Neuron (in vitro differentiated cells): ENCODE data around the gene ZP2.
"Not testable (repeated sequence)": the region's sequence is repeated elsewhere in the genome, so short reads cannot be mapped to it uniquely, and the experiment has no call there.

Experiments used
- H2AFZ ChIP-seq: one replicate; pipeline ENCODE4 v1.6.1; 2013; ENCODE audit warnings: low read depth, mild to moderate bottlenecking, inconsistent platforms, low read length, moderate library complexity
- H3K27me3 ChIP-seq: one replicate; pipeline ENCODE4 v1.6.1; 2013; ENCODE audit warnings: low read length; ENCODE audit not compliant: insufficient read depth
- H3K36me3 ChIP-seq: one replicate; pipeline ENCODE4 v1.6.1; 2013; ENCODE audit warnings: low read length; ENCODE audit not compliant: insufficient read depth
- H3K4me1 ChIP-seq: one replicate; pipeline ENCODE4 v1.6.1; 2013; ENCODE audit warnings: low read length; ENCODE audit not compliant: insufficient read depth
- H3K4me3 ChIP-seq: 2 replicates; pipeline ENCODE4 v1.5.1; 2013; ENCODE audit warnings: mild to moderate bottlenecking, low read length, moderate library complexity
- H3K9me3 ChIP-seq: one replicate; pipeline ENCODE4 v1.6.1; 2013; ENCODE audit warnings: low read length

The ZP2 gene

DNA sequence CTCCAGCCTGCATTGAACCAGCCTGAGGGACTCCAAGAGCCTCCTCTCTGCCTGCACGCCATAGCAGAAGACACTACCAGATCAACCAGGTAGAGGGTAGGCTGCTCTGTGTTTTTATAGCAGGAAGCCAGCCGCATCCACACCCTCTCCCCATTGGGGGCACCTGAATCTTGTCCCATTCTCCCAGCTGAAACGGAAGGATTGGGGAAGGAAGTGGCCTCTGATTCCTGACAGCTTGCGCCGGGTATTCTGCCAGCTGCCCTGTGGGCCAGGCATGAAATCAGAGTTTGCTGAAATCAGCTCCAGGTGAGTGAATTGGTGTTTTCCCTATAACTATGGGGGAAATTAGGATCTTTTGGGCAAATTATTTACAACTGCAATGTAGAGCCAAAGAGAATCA lies at the start of gene ZP2:
TSS of gene ZP2 (minus strand) at position 89 of the 400 bp plus-strand sequence. CDS start at position 62, 27 bp downstream.
- Histone ChIP-seq H2AFZ (no peak within 1 kb of the TSS), H3K27me3 (no peaks in the 10 kb centered on the region), H3K9me3 (no peaks in the 10 kb centered on the region), H3K36me3 (no peaks in the 10 kb centered on the region), H3K4me1 (no peaks in the 10 kb centered on the region), H3K4me3 (no peak within 1 kb of the TSS)

DNA sequence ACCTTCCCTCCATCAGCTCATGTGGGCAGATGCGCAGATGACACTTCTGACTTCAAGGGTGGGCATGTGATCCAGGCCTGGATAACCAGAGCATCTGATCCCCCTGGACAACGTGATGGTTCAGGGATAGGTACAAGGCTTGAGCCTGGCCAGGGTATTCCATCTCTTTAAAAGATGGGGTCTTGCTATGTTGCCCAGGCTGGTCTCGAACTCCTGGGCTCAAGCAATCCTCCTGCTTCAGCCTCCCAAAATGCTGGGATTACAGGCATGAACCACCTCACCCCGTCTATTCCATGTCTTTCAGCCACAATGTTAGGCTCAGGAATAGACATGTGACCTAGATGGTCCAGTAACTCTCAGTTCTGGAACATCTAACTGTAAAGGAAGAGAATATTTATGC lies 45.9 kb upstream of the ZP2 start:
- H2AFZ ChIP-seq = no peak overlapping the region

DNA sequence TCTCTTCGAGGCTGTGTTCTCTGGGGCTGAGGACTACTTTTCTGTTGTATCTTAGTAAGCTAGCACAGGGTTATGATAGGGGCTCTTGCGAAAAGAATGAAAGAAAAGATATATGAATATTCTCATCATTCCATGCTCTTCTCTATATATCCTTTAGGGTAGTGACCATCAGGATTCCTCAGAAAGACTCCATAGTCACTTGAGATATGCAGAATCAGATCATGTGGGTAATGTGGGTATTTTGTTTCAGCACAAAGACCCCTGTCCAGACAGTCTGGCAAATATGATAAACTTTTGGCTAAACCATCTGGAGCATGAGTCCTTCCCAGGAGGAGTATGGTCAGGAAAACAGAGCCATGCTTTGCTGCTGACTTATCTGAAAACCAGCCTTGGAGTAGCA lies 45.3 kb upstream of the ZP2 start:
- Histone ChIP-seq H3K9me3 (no peaks in the 10 kb centered on the region), H3K27me3 (no peaks in the 10 kb centered on the region), H3K36me3 (no peaks in the 10 kb centered on the region), H2AFZ (no peak overlapping the region), H3K4me3 (no peak overlapping the region), H3K4me1 (no peaks in the 10 kb centered on the region)

More for the DNA sequence above, 45.9 kb upstream of the ZP2 start:
- H3K4me3 ChIP-seq = no peak overlapping the region
- no peaks in the 10 kb centered on the region for H3K9me3 ChIP-seq
- no peaks in the 10 kb centered on the region for H3K27me3 ChIP-seq
- no peaks in the 10 kb centered on the region for H3K4me1 ChIP-seq
- no peaks in the 10 kb centered on the region for H3K36me3 ChIP-seq

GRCh38 chr16:21253470-21253869 lies 42.1 kb upstream of the ZP2 start:
- Histone ChIP-seq H3K9me3 (no peaks in the 10 kb centered on the region), H3K27me3 (peaks cover 3% of the 10 kb centered on the region), H3K36me3 (no peaks in the 10 kb centered on the region), H2AFZ (no peak overlapping the region), H3K4me3 (no peak overlapping the region), H3K4me1 (no peaks in the 10 kb centered on the region)

- Histone ChIP-seq H3K9me3 (no peaks in the 10 kb centered on the region), H3K4me3 (no peak overlapping the region), H3K36me3 (no peaks in the 10 kb centered on the region), H3K27me3 (peaks cover 3% of the 10 kb centered on the region), H2AFZ (no peak overlapping the region), H3K4me1 (no peaks in the 10 kb centered on the region)
Observed at GRCh38 chr16:21250072-21250923, 38.9 kb upstream of the ZP2 start.

DNA sequence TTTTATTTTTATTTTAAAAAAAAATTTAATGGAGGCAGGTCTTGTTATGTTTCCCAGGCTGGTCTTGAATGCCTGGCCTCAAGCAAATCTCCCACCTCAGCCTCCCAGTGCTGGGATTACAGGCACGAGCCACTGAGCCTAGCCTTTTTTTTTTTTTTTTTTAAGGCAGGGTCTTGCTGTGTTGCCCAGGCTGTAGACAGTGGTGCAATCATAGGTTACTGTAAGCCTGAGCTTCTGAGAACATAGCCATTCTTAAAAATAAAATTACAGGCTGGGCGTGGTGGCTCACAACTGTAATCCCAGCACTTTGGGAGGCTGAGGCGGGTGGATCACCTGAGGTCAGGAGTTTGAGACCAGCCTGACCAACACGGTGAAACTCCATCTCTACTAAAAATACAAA lies 36.8 kb upstream of the ZP2 start:
- not testable (repeated sequence) for H3K36me3 ChIP-seq, H3K27me3 ChIP-seq

DNA sequence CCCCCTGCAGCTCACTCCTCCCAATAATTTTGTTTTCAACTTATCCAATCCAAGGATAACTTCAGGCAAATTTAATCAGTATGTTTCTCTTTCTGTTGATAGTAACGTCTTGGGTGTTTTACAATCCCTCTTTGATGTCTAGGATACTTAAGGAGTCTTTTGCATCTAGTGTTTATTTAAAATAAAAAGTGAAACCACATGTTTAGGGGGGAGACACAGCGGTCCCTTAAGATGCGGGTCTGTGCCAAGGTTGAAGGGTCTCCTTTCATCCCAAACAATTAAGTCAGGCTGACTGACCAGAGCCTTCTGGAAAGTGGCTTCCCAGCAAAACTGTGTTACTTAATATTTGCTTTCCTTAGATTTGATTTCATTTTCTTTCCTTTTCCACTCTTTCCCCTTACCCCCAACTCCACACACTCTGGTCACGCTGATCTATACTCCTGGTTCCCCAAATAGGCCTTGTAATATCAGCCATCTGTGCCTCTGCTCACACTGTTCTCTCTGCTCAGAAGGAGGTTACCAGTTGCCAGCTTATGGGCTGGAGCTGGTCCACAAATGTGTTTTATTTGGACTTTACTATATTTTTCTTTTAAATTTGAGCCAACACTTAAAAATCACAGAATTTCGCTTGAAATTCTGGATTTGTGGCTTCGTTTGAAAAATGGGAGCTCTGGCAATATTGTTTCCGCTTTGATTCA lies 33.3 kb upstream of the ZP2 start:
- Histone ChIP-seq H3K9me3 (no peaks in the 10 kb centered on the region), H3K27me3 (no peaks in the 10 kb centered on the region), H2AFZ (no peak overlapping the region), H3K4me1 (no peaks in the 10 kb centered on the region), H3K4me3 (no peak overlapping the region), H3K36me3 (no peaks in the 10 kb centered on the region)

More for the DNA sequence above, 36.8 kb upstream of the ZP2 start:
- not testable (repeated sequence) for H3K4me1 ChIP-seq, H3K9me3 ChIP-seq, H2AFZ ChIP-seq, H3K4me3 ChIP-seq

- H3K9me3 ChIP-seq = no peaks in the 10 kb centered on the region
- no peaks in the 10 kb centered on the region for H3K4me1 ChIP-seq
- H3K36me3 ChIP-seq = no peaks in the 10 kb centered on the region
- H3K27me3 ChIP-seq = no peaks in the 10 kb centered on the region
- no peak overlapping the region for H3K4me3 ChIP-seq
- H2AFZ ChIP-seq = no peak overlapping the region
Observed at GRCh38 chr16:21242756-21243155, 31.4 kb upstream of the ZP2 start.

GRCh38 chr16:21239646-21240045 lies 28.3 kb upstream of the ZP2 start:
- Histone ChIP-seq H3K4me3 (no peak overlapping the region), H3K36me3 (no peaks in the 10 kb centered on the region), H3K27me3 (no peaks in the 10 kb centered on the region), H3K9me3 (no peaks in the 10 kb centered on the region), H3K4me1 (no peaks in the 10 kb centered on the region), H2AFZ (no peak overlapping the region)

- no peak overlapping the region for H3K4me3 ChIP-seq
- H3K4me1 ChIP-seq = no peaks in the 10 kb centered on the region
- H2AFZ ChIP-seq = no peak overlapping the region
- no peaks in the 10 kb centered on the region for H3K9me3 ChIP-seq
- no peaks in the 10 kb centered on the region for H3K36me3 ChIP-seq
- H3K27me3 ChIP-seq = no peaks in the 10 kb centered on the region
Observed at GRCh38 chr16:21236831-21237230, 25.5 kb upstream of the ZP2 start.

- Histone ChIP-seq H3K27me3 (no peaks in the 10 kb centered on the region), H3K4me3 (no peak overlapping the region), H2AFZ (no peak overlapping the region), H3K9me3 (no peaks in the 10 kb centered on the region), H3K36me3 (no peaks in the 10 kb centered on the region), H3K4me1 (no peaks in the 10 kb centered on the region)
Observed at GRCh38 chr16:21235199-21235585, 23.8 kb upstream of the ZP2 start.

GRCh38 chr16:21233521-21234150 lies 22.3 kb upstream of the ZP2 start, which contains the start of gene ANKS4B:
Gene ANKS4B, plus strand, starts transcription at chr16:21233699. Its CDS starts 39 bp downstream, at chr16:21233738.
- H3K9me3 ChIP-seq = no peaks in the 10 kb centered on the region
- H2AFZ ChIP-seq = no peak within 1 kb of the TSS
- H3K4me3 ChIP-seq = no peak within 1 kb of the TSS
- no peaks in the 10 kb centered on the region for H3K27me3 ChIP-seq
- no peaks in the 10 kb centered on the region for H3K4me1 ChIP-seq
- no peaks in the 10 kb centered on the region for H3K36me3 ChIP-seq

GRCh38 chr16:21233045-21233520 lies 21.7 kb upstream of the ZP2 start:
- Histone ChIP-seq H3K9me3 (no peaks in the 10 kb centered on the region), H3K36me3 (no peaks in the 10 kb centered on the region), H3K27me3 (no peaks in the 10 kb centered on the region), H3K4me1 (no peaks in the 10 kb centered on the region), H2AFZ (no peak overlapping the region), H3K4me3 (no peak overlapping the region)
